ENCODE results near the gene NUDT16L1.
"Not testable (repeated sequence)": the region's sequence is repeated elsewhere in the genome, so short reads cannot be mapped to it uniquely, and the experiment has no call there.

Gene NUDT16L1

DNA sequence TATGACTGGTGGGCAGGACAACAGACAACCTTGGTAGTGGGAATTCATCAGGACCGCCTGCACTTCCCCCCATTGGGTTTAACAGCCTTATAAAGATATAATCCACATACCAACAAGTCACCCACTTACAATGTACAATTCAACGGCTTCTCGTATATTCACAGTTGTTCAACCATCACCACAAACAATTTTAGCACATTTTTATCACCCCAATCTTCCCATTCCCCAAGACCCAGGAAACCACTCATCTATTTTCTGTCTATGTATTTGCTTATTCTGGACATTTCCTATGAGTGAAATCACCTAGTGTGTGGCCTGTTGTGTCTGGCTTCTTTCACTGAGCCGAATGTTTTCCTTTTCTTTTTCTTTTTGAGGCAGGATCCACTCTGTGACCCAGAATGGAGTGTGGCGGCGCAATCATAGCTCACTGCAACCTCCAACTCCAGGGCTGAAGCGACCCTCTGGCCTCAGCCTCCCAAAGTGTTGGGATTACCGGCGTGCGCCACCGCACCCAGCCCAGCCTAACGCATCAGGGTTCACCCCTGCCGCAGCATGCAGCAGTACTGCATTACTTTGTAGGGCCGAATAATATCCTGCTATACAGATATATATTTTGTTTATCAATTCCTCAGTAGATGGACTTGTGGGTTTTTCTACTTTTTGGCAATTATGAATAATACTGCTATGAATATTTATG, 29.9 kb downstream of the NUDT16L1 start:
- DNase-seq (ENCODE audit: low spot score) = no peak

DNA sequence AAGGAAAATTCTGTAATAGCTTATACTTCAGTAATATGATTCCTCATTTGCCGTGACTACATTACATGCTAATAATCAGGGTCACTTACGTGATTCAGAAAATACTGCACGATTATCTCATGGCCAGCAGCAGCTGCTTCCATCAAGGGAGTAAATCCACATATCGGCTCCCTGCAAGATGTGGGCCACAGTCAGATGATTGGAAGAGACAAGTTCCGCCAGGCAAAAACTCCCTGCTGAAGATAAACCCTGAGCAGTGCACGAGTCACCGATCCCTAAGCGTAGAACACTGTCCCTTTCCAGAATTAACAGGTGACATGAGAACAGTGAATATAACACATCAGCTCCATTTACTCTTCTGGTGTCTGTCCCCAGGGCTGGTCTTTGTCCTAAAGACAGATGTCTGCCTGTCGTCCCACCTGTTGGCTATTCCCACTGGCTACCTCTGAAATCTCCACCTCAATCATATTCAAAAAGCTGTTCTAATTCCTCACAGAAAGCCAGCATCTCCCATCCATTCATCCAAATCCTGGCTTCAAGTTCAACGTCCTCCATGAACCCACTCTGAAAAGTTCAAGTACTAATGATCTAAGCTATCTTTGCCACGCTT, 31.4 kb downstream of the NUDT16L1 start:
- DNase-seq (ENCODE audit: low spot score) = no peak

DNA sequence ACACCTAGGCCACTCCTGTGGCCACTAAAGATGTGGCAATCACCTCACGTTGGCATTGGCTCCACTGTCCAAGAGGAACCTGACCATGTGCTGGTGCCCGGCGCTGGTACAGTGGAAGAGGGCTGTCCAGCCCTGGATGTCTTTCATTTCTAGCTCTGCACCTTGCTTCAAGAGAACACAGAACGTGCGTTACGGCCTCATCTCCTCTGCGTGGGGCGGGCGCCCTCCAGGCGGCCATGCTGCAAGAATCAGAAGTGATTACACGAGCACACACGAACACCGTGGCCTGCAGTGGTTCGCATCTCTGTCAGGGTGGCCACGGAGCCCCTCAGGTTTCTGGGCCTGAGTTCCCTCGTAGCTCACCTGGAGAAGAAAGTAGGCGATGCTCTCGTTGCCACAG, 33.3 kb downstream of the NUDT16L1 start:
- DNase-seq (ENCODE audit: low spot score) = peak; percentile 8

GRCh38 chr16:4728676-4729075, 35.3 kb downstream of the NUDT16L1 start:
- DNase-seq (ENCODE audit: low spot score) = no peak

GRCh38 chr16:4729876-4730275, 36.5 kb downstream of the NUDT16L1 start:
- DNase-seq (ENCODE audit: low spot score) = no peak

DNA sequence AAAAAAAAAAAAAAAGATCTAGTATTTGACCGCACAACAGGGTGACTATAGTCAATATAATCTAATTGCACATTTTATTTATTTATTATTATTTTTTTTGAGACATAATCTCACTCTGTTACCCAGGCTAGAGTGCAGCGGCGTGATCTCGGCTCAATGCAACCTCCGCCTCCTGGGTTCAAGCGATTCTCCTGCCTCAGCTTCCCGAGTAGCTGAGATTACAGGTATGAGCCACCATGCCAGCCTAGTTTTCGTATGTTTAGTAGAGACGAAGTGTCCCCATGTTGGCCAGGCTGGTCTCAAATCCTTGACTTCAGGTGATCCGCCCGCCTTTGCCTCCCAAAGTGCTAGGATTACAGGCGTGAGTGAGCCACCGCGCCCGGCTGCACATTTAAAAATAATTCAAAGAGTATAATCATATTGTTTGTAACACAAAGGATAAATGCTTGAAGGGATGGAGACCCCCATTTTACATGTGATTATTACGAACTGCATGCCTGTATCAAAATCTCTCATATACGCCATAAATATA, 39.9 kb downstream of the NUDT16L1 start:
- no peak for DNase-seq (ENCODE audit: low spot score)

GRCh38 chr16:4733747-4734062, 40.3 kb downstream of the NUDT16L1 start:
- DNase-seq (ENCODE audit: low spot score) = no peak

GRCh38 chr16:4734063-4734729, 40.8 kb downstream of the NUDT16L1 start, which contains the start of the genes ANKS3 and DNAAF8:
TSS of gene ANKS3 (minus strand) at chr16:4734271. CDS start at chr16:4730149, 4,122 bp downstream.
TSS of gene DNAAF8 (plus strand) at chr16:4734537. CDS start at chr16:4736515, 1,978 bp downstream.
- peak; percentile 95 for DNase-seq (ENCODE audit: low spot score)

DNA sequence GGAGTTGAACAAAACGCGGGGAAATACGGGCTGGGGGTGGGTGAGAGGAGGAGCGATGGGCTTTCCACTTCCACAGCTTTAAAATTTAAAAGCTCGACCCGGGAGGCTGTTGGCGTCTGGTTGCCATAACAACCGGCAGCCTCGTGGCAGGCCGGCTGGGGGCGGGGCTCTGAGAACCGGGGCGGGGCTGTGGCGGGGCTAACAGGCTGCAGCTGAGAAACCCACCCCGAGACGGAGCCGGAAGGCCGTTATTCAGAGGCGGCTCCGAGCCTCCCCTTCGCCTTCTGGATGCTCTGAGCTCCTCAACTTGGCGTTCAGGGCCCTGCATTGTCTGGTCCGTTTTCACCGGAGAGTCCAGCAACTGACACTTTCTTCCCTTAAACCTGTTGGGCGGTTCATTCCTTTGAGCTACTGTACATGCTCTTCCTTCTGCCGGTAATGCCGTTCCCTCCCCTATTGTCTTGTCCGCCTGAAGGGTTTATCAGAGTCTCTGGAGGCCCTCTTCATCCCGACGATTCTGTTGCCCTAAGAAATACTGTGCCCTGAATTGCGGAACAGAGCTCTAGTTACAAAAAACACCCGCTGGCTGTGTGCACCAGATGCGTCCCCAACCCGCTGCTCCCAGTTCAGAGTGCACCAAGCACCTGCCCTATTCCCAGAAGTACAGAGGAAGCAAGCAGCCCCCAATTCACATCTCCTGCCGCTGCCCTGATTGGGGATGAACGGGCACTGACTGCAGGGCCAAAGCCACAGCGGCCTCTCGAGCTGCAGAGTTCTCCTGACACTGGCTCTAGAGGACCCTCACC, 41.6 kb downstream of the NUDT16L1 start:
- DNase-seq (ENCODE audit: low spot score) = peak; percentile 94

GRCh38 chr16:4736546-4736945, 43.2 kb downstream of the NUDT16L1 start:
- DNase-seq (ENCODE audit: low spot score) = peak; percentile 8

DNA sequence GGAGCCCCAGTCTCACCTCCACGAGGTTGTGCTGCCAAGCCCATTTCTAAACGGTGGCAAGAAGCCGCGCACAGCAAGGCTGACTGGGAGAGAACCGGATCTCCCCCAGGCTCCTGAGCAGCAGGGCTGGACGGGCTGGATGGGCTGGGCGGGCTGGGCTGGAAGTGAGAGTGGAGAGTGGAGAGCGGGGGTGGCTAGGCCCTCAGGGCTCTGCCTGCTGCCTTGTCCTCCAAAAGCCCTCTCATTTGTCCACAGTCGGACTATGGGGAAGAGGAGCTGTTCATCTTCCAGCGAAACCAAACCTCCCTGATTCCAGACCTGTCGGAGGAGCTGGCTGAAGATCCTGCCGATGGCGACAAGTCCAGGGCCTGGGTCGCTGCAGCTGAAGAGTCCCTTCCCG, 44.2 kb downstream of the NUDT16L1 start:
- DNase-seq (ENCODE audit: low spot score) = no peak

DNA sequence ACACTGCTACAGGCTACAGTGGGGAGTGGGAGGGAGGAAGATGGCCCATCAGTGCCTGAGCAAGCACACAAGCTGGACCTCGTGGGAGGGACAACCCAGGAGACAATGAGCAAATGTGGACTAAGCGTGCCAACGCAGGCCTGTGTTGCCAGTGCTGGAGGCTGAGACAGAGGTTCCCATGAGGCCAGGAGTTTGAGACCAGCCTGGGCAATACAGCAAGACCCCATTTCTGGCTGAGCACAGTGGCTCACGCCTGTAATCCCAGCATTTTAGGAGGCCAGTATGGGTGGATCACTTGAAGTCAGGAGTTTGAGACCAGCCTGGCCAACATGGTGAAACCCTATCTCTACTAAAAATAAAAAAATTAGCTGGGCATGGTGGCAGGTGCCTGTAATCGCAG, 45.0 kb downstream of the NUDT16L1 start:
- DNase-seq (ENCODE audit: low spot score) = not testable (repeated sequence)

DNA sequence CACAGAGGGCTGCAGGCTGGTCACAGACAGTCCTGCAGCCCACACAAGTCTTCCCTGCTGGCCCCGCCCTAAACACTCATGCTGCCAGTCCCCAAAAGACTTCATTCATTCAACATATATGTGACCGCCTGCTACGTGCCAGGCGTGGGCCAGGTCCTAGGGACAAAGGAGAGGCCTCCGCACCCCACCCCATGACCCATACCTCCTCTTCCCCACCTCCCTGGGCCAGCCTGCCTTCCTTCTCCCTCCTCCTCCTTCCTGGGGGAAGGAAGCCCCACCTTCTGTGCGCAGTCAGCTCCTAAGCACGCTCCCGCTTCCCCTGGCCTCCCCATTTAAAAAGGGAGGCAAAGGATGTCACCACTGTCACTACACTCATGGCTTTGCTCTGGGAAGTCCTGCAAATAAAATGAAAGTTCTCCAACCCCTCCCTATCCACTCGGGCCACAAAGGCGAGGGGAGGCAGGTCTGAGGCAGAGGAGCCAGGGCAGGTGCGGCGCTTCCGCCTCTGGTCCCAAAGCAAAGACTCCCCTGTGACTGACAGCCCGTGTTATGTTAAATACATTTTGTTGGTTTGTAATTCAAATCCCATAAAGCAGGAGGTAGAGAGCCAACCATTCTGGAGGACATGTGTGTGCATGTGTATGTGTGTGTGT, 50.0 kb downstream of the NUDT16L1 start:
- no peak for DNase-seq (ENCODE audit: low spot score)

GRCh38 chr16:4744555-4745273, 51.4 kb downstream of the NUDT16L1 start:
- peak; percentile 22 for DNase-seq (ENCODE audit: low spot score)

DNA sequence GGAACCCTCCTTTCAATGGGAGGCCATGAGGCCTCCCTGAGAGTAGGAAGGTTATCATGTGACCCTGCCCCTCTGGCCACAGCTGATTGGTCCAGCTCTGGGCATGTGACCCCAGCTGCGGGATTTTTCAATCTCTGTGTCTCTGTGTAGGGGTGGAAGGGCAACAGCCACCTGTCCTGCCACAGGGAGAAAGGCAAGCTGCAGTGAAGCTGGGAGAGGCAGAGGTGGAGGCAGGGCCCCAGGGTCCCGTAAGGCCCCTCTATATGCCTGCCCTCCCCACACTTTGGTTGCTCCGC, 51.9 kb downstream of the NUDT16L1 start:
- DNase-seq (ENCODE audit: low spot score) = no peak
